ENCODE results near the gene PSMA6. TPM values are rescaled to one million over a fixed set of nuclear protein-coding genes. Genes with fewer than 3 reads are reported as not detected.

The PSMA6 gene
- total RNA-seq, 4 donors from 2014 or later, result 158 to 180 (median 170) TPM

GRCh38 chr14:35317820-35318219 lies 25.6 kb downstream of the PSMA6 start:
- TF ChIP-seq CTCF (IDR thresholded peaks at IDR 0.05), result no peak
- DNase-seq (ENCODE audit: low spot score) (no peak), ATAC-seq (ENCODE audit: low FRiP score) (no peak)

- DNase-seq (ENCODE audit: low spot score) (no peak), ATAC-seq (ENCODE audit: low FRiP score) (no peak)
- no peak for TF ChIP-seq CTCF (IDR thresholded peaks at IDR 0.05)
Measured at GRCh38 chr14:35319509-35319908, 27.3 kb downstream of the PSMA6 start.

GRCh38 chr14:35320472-35320871 lies 28.3 kb downstream of the PSMA6 start:
- no peak for TF ChIP-seq CTCF (IDR thresholded peaks at IDR 0.05)
- DNase-seq (ENCODE audit: low spot score) (no peak), ATAC-seq (ENCODE audit: low FRiP score) (no peak)

- no peak for ATAC-seq (ENCODE audit: low FRiP score)
- no peak for DNase-seq (ENCODE audit: low spot score)
- TF ChIP-seq CTCF (IDR thresholded peaks at IDR 0.05), result no peak
Measured at GRCh38 chr14:35326375-35326774, 34.2 kb downstream of the PSMA6 start.

GRCh38 chr14:35331605-35332516 lies 39.7 kb downstream of the PSMA6 start:
- DNase-seq (ENCODE audit: low spot score), result no peak
- no peak for ATAC-seq (ENCODE audit: low FRiP score)
- no peak for TF ChIP-seq CTCF (IDR thresholded peaks at IDR 0.05)

- TF ChIP-seq CTCF (IDR thresholded peaks at IDR 0.05), result no peak
- ATAC-seq (ENCODE audit: low FRiP score), result no peak
Measured at GRCh38 chr14:35332517-35333263, 40.5 kb downstream of the PSMA6 start.

More at GRCh38 chr14:35332517-35333263, 40.5 kb downstream of the PSMA6 start:
- DNase-seq (ENCODE audit: low spot score), result no peak

All from omental fat pad (tissue), 4 donors.